HepG2 (cell line): ENCODE measurements around the gene STON1. TPM values are rescaled to one million over a fixed set of nuclear protein-coding genes. Genes with fewer than 3 reads are reported as not detected.

Experiments used
- AGO1 ChIP-seq: fragments of 200-400 bp; formaldehyde crosslinking; IDR thresholded peaks from 2 replicates; pipeline ENCODE4 v1.6.1; 2017; ENCODE audit warnings: mild to moderate bottlenecking, low read depth, low read length, moderate library complexity; ENCODE audit not compliant: poor library complexity, severe bottlenecking
- AGO2 ChIP-seq: fragments of 200-400 bp; formaldehyde crosslinking; optimal IDR thresholded peaks from 2 replicates; pipeline ENCODE3; 2017; ENCODE audit warnings: mild to moderate bottlenecking, low read depth, low read length, moderate library complexity
- DPF2 ChIP-seq: sonication (generic); formaldehyde crosslinking; IDR thresholded peaks from 2 replicates; pipeline ENCODE4 v1.4.0; 2020; ENCODE audit warnings: mild to moderate bottlenecking, low read depth, missing genetic modification reagents, borderline replicate concordance
- HOXA5 ChIP-seq: sonication (generic); formaldehyde crosslinking; IDR thresholded peaks from 2 replicates; pipeline ENCODE4 v1.4.0; 2020; ENCODE audit warnings: missing genetic modification reagents
- IKZF1 ChIP-seq: fragments of 450-650 bp; IDR thresholded peaks from 2 replicates; pipeline ENCODE4 v1.7.1; 2016
- IKZF5 ChIP-seq: IDR thresholded peaks from 2 replicates; pipeline ENCODE4 v1.6.1; 2018; ENCODE audit warnings: missing genetic modification reagents, mild to moderate bottlenecking, missing compliant biosample characterization
- IRF1 ChIP-seq: sonication (generic); formaldehyde crosslinking; IDR thresholded peaks from 2 replicates; pipeline ENCODE4 v1.4.0; 2020; ENCODE audit warnings: low read depth, mild to moderate bottlenecking, missing genetic modification reagents
- PHB2 ChIP-seq: fragments of 450-650 bp; IDR thresholded peaks from 2 replicates; pipeline ENCODE4 v1.6.1; 2018; ENCODE audit not compliant: partially characterized antibody
- PLRG1 ChIP-seq: fragments of 450-650 bp; conservative IDR thresholded peaks from 2 replicates; pipeline ENCODE4 v1.6.1; 2016
- RBM22 ChIP-seq: fragments of 200-400 bp; formaldehyde crosslinking; optimal IDR thresholded peaks from 2 replicates; pipeline ENCODE3; 2017; ENCODE audit warnings: mild to moderate bottlenecking, low read length, moderate library complexity
- SIX1 ChIP-seq: sonication (generic); formaldehyde crosslinking; IDR thresholded peaks from 2 replicates; pipeline ENCODE4 v1.4.0; 2020; ENCODE audit warnings: missing genetic modification reagents, borderline replicate concordance
- UBTF ChIP-seq: sonication (generic); formaldehyde crosslinking; IDR thresholded peaks from 2 replicates; pipeline ENCODE4 v1.4.0; 2020; ENCODE audit warnings: mild to moderate bottlenecking, missing genetic modification reagents
- YY1 ChIP-seq: IDR thresholded peaks from 2 replicates; pipeline ENCODE4 v1.6.1; 2011; ENCODE audit warnings: low read length, low read depth, moderate library complexity, mild to moderate bottlenecking; ENCODE audit not compliant: insufficient read depth, insufficient replicate concordance
- ZFY ChIP-seq: sonication (generic); formaldehyde crosslinking; IDR thresholded peaks from 2 replicates; pipeline ENCODE4 v1.4.0; 2020; ENCODE audit warnings: missing genetic modification reagents
- ZNF24 ChIP-seq: fragments of 450-650 bp; IDR thresholded peaks from 2 replicates; pipeline ENCODE4 v1.6.1; 2017; ENCODE audit warnings: antibody characterized with exemption, mild to moderate bottlenecking
- ZNF281 ChIP-seq: sonication (generic); formaldehyde crosslinking; IDR thresholded peaks from 2 replicates; pipeline ENCODE4 v1.4.0; 2020; ENCODE audit warnings: missing genetic modification reagents, borderline replicate concordance
- ZNF468 ChIP-seq: sonication (generic); formaldehyde crosslinking; IDR thresholded peaks from 2 replicates; pipeline ENCODE4 v1.8.0; 2022; ENCODE audit warnings: mild to moderate bottlenecking, moderate library complexity, missing genetic modification reagents
- ZNF510 ChIP-seq: sonication (generic); formaldehyde crosslinking; IDR thresholded peaks from 2 replicates; pipeline ENCODE4 v1.4.0; 2020; ENCODE audit warnings: low read depth, mild to moderate bottlenecking, missing genetic modification reagents
- ZNF512 ChIP-seq: sonication (generic); formaldehyde crosslinking; IDR thresholded peaks from 2 replicates; pipeline ENCODE4 v1.4.0; 2020; ENCODE audit warnings: mild to moderate bottlenecking, missing genetic modification reagents
- ZNF770 ChIP-seq: sonication (generic); formaldehyde crosslinking; IDR thresholded peaks from 2 replicates; pipeline ENCODE4 v1.5.0; 2020; ENCODE audit warnings: mild to moderate bottlenecking, missing genetic modification reagents
- polyA plus RNA-seq, 8 experiments: library from polyadenylated mRNA; depleted of rRNA in 3 of 8; stranded (reverse) in 7 of 8; unstranded in 1 of 8; fragments of >200 nt; fragmentation: Illumina TruSeq in 4 of 8; extraction: Trizol in 4 of 8; gene quantifications; 2 replicates each; pipeline versions ENCODE4 v1.2.1 to v1.2.3, GENCODE V29; 2011 to 2016; ENCODE audit warnings: low read depth in 4 of 8, missing spikeins in 1 of 8, mixed read lengths in 1 of 8; ENCODE audit not compliant: insufficient read depth in 1 of 8
- total RNA-seq, 5 experiments: library from RNA; depleted of rRNA; stranded (reverse); fragments of >200 nt; fragmentation: Illumina TruSeq; extraction: Trizol; gene quantifications; 2 replicates each; pipeline ENCODE4 v1.2.3, GENCODE V29; 2016; ENCODE audit warnings: low read depth in 1 of 5

Gene STON1
- total and polyA plus RNA-seq, 2 of the 13 experiments (the other 11 are each of a cell fraction or from before 2014, with no cell fraction given), result 0.09 to 0.28 TPM

GRCh38 chr2:48572816-48573215 lies 42.9 kb downstream of the STON1 start (continued):
- TF ChIP-seq UBTF (CRISPR knock-in tag), result peak; percentile 44; the same call in 1 of the 2 replicates
- TF ChIP-seq IKZF1, result no peak
- no peak for TF ChIP-seq ZNF770
- TF ChIP-seq SIX1 (CRISPR knock-in tag), result no peak
- TF ChIP-seq IRF1 (CRISPR knock-in tag), result no peak
- TF ChIP-seq ZNF468 (CRISPR knock-in tag), result no peak
- TF ChIP-seq IKZF5, result no peak; the same call in 1 of the 2 replicates
- no peak for TF ChIP-seq ZNF510 (CRISPR knock-in tag)
- TF ChIP-seq ZNF24, result no peak
- no peak for TF ChIP-seq AGO2
- TF ChIP-seq DPF2 (CRISPR knock-in tag), result no peak
- no peak for TF ChIP-seq AGO1
- peak; percentile 49 for TF ChIP-seq YY1
- no peak for TF ChIP-seq HOXA5 (CRISPR knock-in tag)
- TF ChIP-seq ZNF281 (CRISPR knock-in tag), result no peak
- TF ChIP-seq PLRG1, result no peak
- TF ChIP-seq PHB2, result no peak
- no peak for TF ChIP-seq ZNF512
- peak; percentile 38; the same call in 1 of the 2 replicates for TF ChIP-seq ZFY (CRISPR knock-in tag)
- no peak for TF ChIP-seq RBM22
